ENCODE data around the gene CXCR5. TPM values are rescaled to one million over a fixed set of nuclear protein-coding genes. Genes with fewer than 3 reads are reported as not detected.

CXCR5 gene
- total and polyA plus RNA-seq, 10 of the 15 experiments (the other 5 are each of a cell fraction or from before 2014, with no cell fraction given), result 0.03 to 0.63 (median 0.25) TPM

DNA sequence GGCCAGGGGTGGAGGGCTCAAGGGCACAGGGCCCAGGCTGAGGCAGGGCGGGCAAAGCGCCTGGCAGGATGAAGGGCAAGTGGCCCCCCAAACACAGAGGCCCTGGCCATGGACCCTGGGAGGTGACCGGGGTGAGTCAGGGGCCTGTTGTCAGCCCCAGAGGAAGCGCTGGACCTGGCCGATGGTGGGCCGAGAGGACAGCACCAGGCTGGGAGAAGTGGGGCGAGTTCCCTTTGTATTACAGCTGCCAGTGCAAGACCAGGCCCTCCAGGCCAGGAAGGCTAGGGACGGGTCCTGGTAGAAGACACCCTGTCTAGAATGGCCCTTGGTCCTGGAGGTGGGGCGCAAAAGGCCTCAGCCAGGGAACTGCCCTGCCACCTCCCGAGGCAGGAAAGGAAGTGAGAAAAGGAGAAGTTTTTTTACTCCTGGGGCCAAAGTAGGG, 12.8 kb downstream of the CXCR5 start:
- H3K27me3 ChIP-seq (replicated peaks in 1 of 2; ENCODE audit: control insufficient read depth in 2 of 2, insufficient read depth in 2 of 2, low read length in 1 of 2), result no peaks in the 10 kb centered on the region
- H3K4me2 ChIP-seq (ENCODE audit: control insufficient read depth, insufficient read depth), result no peak overlapping the region; the same call in 1 of the 2 replicates
- SMC1A ChIA-PET (ENCODE audit: uncharacterized antibody, unreplicated experiment), result interaction anchor here (1.0 to 2.9 kb wide), 7 partner anchors 13 to 113 kb away, joined by 3 to 21 read pairs (median 6); partner anchors contain the start of genes CXCR5 and DDX6

More for the DNA sequence above, 12.8 kb downstream of the CXCR5 start:
- peak in 1 of 2 experiments; percentile 32; a peak in 2 of 4 replicates for TF ChIP-seq IKZF2 (IDR thresholded peaks at IDR 0.05)
- TF ChIP-seq IKZF1 (conservative IDR thresholded peaks at IDR 0.05), result peak; percentile 51
- TF ChIP-seq, protein P1, sequence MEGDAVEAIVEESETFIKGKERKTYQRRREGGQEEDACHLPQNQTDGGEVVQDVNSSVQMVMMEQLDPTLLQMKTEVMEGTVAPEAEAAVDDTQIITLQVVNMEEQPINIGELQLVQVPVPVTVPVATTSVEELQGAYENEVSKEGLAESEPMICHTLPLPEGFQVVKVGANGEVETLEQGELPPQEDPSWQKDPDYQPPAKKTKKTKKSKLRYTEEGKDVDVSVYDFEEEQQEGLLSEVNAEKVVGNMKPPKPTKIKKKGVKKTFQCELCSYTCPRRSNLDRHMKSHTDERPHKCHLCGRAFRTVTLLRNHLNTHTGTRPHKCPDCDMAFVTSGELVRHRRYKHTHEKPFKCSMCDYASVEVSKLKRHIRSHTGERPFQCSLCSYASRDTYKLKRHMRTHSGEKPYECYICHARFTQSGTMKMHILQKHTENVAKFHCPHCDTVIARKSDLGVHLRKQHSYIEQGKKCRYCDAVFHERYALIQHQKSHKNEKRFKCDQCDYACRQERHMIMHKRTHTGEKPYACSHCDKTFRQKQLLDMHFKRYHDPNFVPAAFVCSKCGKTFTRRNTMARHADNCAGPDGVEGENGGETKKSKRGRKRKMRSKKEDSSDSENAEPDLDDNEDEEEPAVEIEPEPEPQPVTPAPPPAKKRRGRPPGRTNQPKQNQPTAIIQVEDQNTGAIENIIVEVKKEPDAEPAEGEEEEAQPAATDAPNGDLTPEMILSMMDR (IDR thresholded peaks at IDR 0.05 in 2 of 3, conservative IDR thresholded peaks at IDR 0.05 in 1 of 3; ENCODE audit: control insufficient read depth in 2 of 3, extremely low read depth in 1 of 3, insufficient read depth in 1 of 3, low read depth in 3 of 3, low read length in 3 of 3), result peak in 1 of 3 experiments; percentile 27; a peak in 1 of 6 replicates
- TF ChIP-seq MTA2 (IDR thresholded peaks at IDR 0.05; ENCODE audit: low read depth), result no peak
- peak; percentile 41; the same call in 1 of the 2 replicates for TF ChIP-seq RAD21 (IDR thresholded peaks at IDR 0.05; ENCODE audit: insufficient read depth, low read depth, low read length)
- 0 out of 2 replicates have a peak, but pooled peaks have one; percentile 15 for TF ChIP-seq DPF2 (IDR thresholded peaks at IDR 0.05)
- TF ChIP-seq EED (IDR thresholded peaks at IDR 0.05; ENCODE audit: low read depth), result peak; percentile 29; the same call in 1 of the 2 replicates
- TF ChIP-seq TCF7 (IDR thresholded peaks at IDR 0.05; ENCODE audit: borderline replicate concordance), result no peak
- TF ChIP-seq SPI1 (IDR thresholded peaks at IDR 0.05; ENCODE audit: borderline replicate concordance, insufficient read depth, low read depth, low read length), result peak; percentile 42; the same call in 1 of the 2 replicates
- ChIA-PET CTCF (interaction anchor here (0.6 to 3.3 kb wide), 7 partner anchors 10 to 207 kb away, joined by 3 to 37 read pairs (median 8); partner anchors contain the start of genes CXCR5 and DDX6), POLR2A (interaction anchor here (0.7 to 2.7 kb wide), 5 partner anchors 10 to 105 kb away, joined by 4 to 17 read pairs (median 6); partner anchors contain the start of gene DDX6), RAD21 (ENCODE audit: unreplicated experiment) (interaction anchor here (0.9 to 2.9 kb wide), 7 partner anchors 13 to 107 kb away, joined by 3 to 24 read pairs (median 9); partner anchors contain the start of gene CXCR5)
- no peak for DNase-seq (ENCODE audit: low read depth, low spot score)
- peaks cover 44% of the 10 kb centered on the region for H3K4me1 ChIP-seq (ENCODE audit: control insufficient read depth, insufficient read depth, low read length)
- no peak overlapping the region for H3K9ac ChIP-seq (ENCODE audit: control insufficient read depth, insufficient read depth, low read length)
- H3K4me3 ChIP-seq, result no peak overlapping the region
- intact Hi-C loops (cut with micrococcal nuclease; ENCODE audit: unreplicated experiment), result no loop called here
- WGBS (ENCODE audit: insufficient coverage, insufficient replicate concordance, low lambda C conversion rate, missing lambda C conversion rate), result 57% methylated on average over 10 of the region's 10 CpGs
- peak; percentile 25 for ATAC-seq
- no peaks in the 10 kb centered on the region for H4K20me1 ChIP-seq (ENCODE audit: control insufficient read depth, insufficient read depth)
- H2AFZ ChIP-seq (ENCODE audit: control insufficient read depth, low read depth, low read length), result no peak overlapping the region
- H3K9me3 ChIP-seq (replicated peaks; ENCODE audit: control insufficient read depth, insufficient read depth, low read length), result no peaks in the 10 kb centered on the region
- FAIRE-seq, result peak; percentile 44
- BruUV-seq (replicated peaks), result no TSS peak
- H3K36me3 ChIP-seq (ENCODE audit: control insufficient read depth in 2 of 2, insufficient read depth in 2 of 2, low read length in 1 of 2), result peaks cover 0 to 4% of the 10 kb centered on the region in 2 experiments; a peak in 2 of 4 replicates
- no peaks in the 10 kb centered on the region for H3K79me2 ChIP-seq (ENCODE audit: control insufficient read depth, insufficient read depth, low read length)
- in situ Hi-C loops (cut with MboI), result no loop called here
- H3K27ac ChIP-seq (ENCODE audit: control insufficient read depth, insufficient read depth), result no peak overlapping the region
